HL-60 (cell line): ENCODE results near the gene HOXB7.

ENCODE experiments used
- DNase-seq, 2 experiments: peaks; one replicate each; pipeline ENCODE4 v3.0.0-alpha.2; 2010 to 2020; ENCODE audit warnings: low read depth in 1 of 2, low spot score in 1 of 2
- H3K27ac ChIP-seq: fragments of 250-450 bp; sonication (Bioruptor Pico); replicated peaks from 2 replicates; pipeline ENCODE4 v1.5.1; 2020; ENCODE audit warnings: mild to moderate bottlenecking, moderate library complexity
- H3K27me3 ChIP-seq: fragments of 250-450 bp; sonication (Bioruptor Pico); 2 replicates; pipeline ENCODE4 v1.5.1; 2021; ENCODE audit warnings: mild to moderate bottlenecking, moderate library complexity; ENCODE audit not compliant: insufficient read depth, poor library complexity, severe bottlenecking
- H3K4me3 ChIP-seq: replicated peaks from 2 replicates; pipeline ENCODE4 v1.5.1; 2011; ENCODE audit warnings: mild to moderate bottlenecking, control low read depth, low read length; ENCODE audit not compliant: insufficient read depth
- GABPA ChIP-seq: IDR thresholded peaks from 2 replicates; pipeline ENCODE4 v1.6.1; 2012; ENCODE audit warnings: low read depth
- POLR2AphosphoS5 ChIP-seq: IDR thresholded peaks from 2 replicates; pipeline ENCODE4 v1.6.1; 2012; ENCODE audit warnings: low read depth
- SPI1 ChIP-seq: IDR thresholded peaks from 2 replicates; pipeline ENCODE4 v1.6.1; 2012; ENCODE audit warnings: low read depth, mild to moderate bottlenecking, borderline replicate concordance
- TF ChIP-seq, protein P1 (sequence below): IDR thresholded peaks from one replicate; pipeline ENCODE4 v1.5.1; 2011; ENCODE audit warnings: low read length, control low read depth, inconsistent platforms; ENCODE audit not compliant: insufficient read depth
- TF ChIP-seq, protein P2 (sequence below): IDR thresholded peaks from 2 replicates; pipeline ENCODE4 v1.6.1; 2012; ENCODE audit warnings: low read depth; ENCODE audit not compliant: insufficient replicate concordance

HOXB7 gene

GRCh38 chr17:48562934-48563333 is 47.9 kb downstream of the HOXB7 start:
- H3K27me3 ChIP-seq, result peaks cover 34% of the 10 kb centered on the region
- no peak overlapping the region for H3K4me3 ChIP-seq
- TF ChIP-seq, protein P1, sequence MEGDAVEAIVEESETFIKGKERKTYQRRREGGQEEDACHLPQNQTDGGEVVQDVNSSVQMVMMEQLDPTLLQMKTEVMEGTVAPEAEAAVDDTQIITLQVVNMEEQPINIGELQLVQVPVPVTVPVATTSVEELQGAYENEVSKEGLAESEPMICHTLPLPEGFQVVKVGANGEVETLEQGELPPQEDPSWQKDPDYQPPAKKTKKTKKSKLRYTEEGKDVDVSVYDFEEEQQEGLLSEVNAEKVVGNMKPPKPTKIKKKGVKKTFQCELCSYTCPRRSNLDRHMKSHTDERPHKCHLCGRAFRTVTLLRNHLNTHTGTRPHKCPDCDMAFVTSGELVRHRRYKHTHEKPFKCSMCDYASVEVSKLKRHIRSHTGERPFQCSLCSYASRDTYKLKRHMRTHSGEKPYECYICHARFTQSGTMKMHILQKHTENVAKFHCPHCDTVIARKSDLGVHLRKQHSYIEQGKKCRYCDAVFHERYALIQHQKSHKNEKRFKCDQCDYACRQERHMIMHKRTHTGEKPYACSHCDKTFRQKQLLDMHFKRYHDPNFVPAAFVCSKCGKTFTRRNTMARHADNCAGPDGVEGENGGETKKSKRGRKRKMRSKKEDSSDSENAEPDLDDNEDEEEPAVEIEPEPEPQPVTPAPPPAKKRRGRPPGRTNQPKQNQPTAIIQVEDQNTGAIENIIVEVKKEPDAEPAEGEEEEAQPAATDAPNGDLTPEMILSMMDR, result no peak
- no peak for TF ChIP-seq POLR2AphosphoS5
- no peak for TF ChIP-seq GABPA
- TF ChIP-seq SPI1, result no peak
- TF ChIP-seq, protein P2, sequence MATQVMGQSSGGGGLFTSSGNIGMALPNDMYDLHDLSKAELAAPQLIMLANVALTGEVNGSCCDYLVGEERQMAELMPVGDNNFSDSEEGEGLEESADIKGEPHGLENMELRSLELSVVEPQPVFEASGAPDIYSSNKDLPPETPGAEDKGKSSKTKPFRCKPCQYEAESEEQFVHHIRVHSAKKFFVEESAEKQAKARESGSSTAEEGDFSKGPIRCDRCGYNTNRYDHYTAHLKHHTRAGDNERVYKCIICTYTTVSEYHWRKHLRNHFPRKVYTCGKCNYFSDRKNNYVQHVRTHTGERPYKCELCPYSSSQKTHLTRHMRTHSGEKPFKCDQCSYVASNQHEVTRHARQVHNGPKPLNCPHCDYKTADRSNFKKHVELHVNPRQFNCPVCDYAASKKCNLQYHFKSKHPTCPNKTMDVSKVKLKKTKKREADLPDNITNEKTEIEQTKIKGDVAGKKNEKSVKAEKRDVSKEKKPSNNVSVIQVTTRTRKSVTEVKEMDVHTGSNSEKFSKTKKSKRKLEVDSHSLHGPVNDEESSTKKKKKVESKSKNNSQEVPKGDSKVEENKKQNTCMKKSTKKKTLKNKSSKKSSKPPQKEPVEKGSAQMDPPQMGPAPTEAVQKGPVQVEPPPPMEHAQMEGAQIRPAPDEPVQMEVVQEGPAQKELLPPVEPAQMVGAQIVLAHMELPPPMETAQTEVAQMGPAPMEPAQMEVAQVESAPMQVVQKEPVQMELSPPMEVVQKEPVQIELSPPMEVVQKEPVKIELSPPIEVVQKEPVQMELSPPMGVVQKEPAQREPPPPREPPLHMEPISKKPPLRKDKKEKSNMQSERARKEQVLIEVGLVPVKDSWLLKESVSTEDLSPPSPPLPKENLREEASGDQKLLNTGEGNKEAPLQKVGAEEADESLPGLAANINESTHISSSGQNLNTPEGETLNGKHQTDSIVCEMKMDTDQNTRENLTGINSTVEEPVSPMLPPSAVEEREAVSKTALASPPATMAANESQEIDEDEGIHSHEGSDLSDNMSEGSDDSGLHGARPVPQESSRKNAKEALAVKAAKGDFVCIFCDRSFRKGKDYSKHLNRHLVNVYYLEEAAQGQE, result no peak
- DNase-seq, result no peak
- no peak overlapping the region for H3K27ac ChIP-seq

DNA sequence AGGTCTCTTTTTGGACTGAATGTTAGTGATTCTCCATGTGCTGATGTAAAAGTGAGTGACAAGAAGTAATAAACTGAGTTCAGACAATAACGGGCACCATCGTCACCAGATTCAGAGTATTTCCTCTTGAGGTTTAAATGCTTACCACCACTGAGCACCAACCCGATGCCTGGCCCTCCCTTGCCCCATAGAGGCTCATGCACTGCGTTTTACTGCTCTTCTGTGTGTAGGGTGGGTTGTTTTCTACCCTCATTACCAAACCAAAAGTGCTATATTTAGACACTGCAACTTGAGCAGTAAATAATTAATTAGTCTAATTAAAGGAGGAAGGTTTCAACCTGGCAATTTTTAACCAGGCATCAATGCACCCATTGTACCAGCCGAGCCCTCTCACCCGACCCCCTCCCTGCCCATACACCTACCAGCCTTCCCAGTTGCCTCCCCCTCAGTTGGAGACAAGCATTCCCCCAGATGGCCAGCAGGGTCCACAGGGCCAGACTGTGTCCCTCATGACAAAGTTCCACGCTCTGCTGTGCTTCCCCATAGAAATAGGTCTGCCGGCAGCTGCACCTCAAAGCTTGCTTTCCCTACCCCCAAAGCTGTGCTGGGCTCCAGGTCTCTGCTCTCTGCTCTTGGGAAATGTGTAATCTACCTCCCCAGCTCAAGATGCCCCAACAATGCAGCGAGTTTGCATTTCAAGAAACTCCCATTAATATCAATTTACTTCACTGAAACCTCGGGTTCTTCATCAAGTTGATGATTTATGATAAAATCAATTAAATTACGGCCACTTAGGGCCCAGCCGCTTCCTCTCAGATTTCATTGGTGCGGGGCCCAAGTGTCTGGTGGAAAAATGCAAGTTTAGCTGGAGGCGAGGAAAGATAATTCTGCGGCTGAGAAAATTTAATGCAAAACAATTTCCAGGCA is 48.7 kb downstream of the HOXB7 start:
- no peak overlapping the region for H3K27ac ChIP-seq
- TF ChIP-seq POLR2AphosphoS5 (no peak), SPI1 (no peak), GABPA (no peak)
- TF ChIP-seq, protein P2, result no peak
- TF ChIP-seq, protein P1, result no peak
- no peak overlapping the region for H3K4me3 ChIP-seq
- peaks cover 36% of the 10 kb centered on the region for H3K27me3 ChIP-seq
- no peak for DNase-seq

GRCh38 chr17:48559840-48560817 is 50.7 kb downstream of the HOXB7 start:
- Histone ChIP-seq H3K27me3 (peaks cover 40% of the 10 kb centered on the region), H3K27ac (no peak overlapping the region), H3K4me3 (no peak overlapping the region)
- DNase-seq, result no peak
- TF ChIP-seq SPI1 (no peak), GABPA (no peak), POLR2AphosphoS5 (no peak)
- TF ChIP-seq, protein P2, result no peak
- TF ChIP-seq, protein P1, result no peak
